Astrocyte (in vitro differentiated cells and primary cell): ENCODE data around the gene CCDC38. TPM values are rescaled to one million over a fixed set of nuclear protein-coding genes. Genes with fewer than 3 reads are reported as not detected.

Experiments
- DNase-seq: peaks from one replicate; pipeline ENCODE4 v3.0.0-alpha.2; 2010; ENCODE audit warnings: low read depth
- FAIRE-seq: peaks from 2 replicates; lab custom pipeline; 2011; peaks lifted over from hg19 to GRCh38; lab: Jason Lieb, UNC
- H2AFZ ChIP-seq: 2 replicates; pipeline ENCODE4 v1.6.0; 2012; ENCODE audit warnings: low read depth, low read length, inconsistent platforms
- H3K27ac ChIP-seq: 2 replicates; pipeline ENCODE4 v1.5.1; 2011; ENCODE audit warnings: low read depth, low read length, inconsistent platforms
- H3K27me3 ChIP-seq: 2 replicates; pipeline ENCODE4 v1.6.0; 2011; ENCODE audit warnings: low read length, inconsistent platforms; ENCODE audit not compliant: insufficient read depth
- H3K36me3 ChIP-seq: 2 replicates; pipeline ENCODE4 v1.5.1; 2011; ENCODE audit warnings: low read length, inconsistent platforms; ENCODE audit not compliant: insufficient read depth
- H3K4me1 ChIP-seq: 2 replicates; pipeline ENCODE4 v1.5.1; 2011; ENCODE audit warnings: low read length, inconsistent platforms; ENCODE audit not compliant: insufficient read depth
- H3K4me2 ChIP-seq: 2 replicates; pipeline ENCODE4 v1.6.0; 2012; ENCODE audit warnings: low read length, inconsistent platforms
- H3K4me3 ChIP-seq: 2 replicates; pipeline ENCODE4 v1.5.1; 2011; ENCODE audit warnings: low read depth, mild to moderate bottlenecking, low read length, inconsistent platforms; ENCODE audit not compliant: insufficient read depth
- H3K79me2 ChIP-seq: 2 replicates; pipeline ENCODE4 v1.6.0; 2012; ENCODE audit warnings: mild to moderate bottlenecking, low read length, inconsistent platforms; ENCODE audit not compliant: insufficient read depth
- H3K9ac ChIP-seq: 2 replicates; pipeline ENCODE4 v1.6.0; 2012; ENCODE audit warnings: mild to moderate bottlenecking, low read length, inconsistent platforms
- H3K9me3 ChIP-seq: 2 replicates; pipeline ENCODE4 v1.5.1; 2012; ENCODE audit warnings: low read depth, mild to moderate bottlenecking, low read length, inconsistent platforms; ENCODE audit not compliant: insufficient read depth
- H4K20me1 ChIP-seq: 2 replicates; pipeline ENCODE4 v1.6.0; 2012; ENCODE audit warnings: low read length, inconsistent platforms; ENCODE audit not compliant: insufficient read depth
- H3K27ac Mint-ChIP-seq: one replicate; pipeline ENCODE4 v1.8.0; 2021; ENCODE audit warnings: mild to moderate bottlenecking, mixed read lengths; ENCODE audit not compliant: unreplicated experiment
- H3K27me3 Mint-ChIP-seq: one replicate; pipeline ENCODE4 v1.8.0; 2021; ENCODE audit warnings: low read depth, mixed read lengths; ENCODE audit not compliant: unreplicated experiment
- H3K36me3 Mint-ChIP-seq: one replicate; pipeline ENCODE4 v1.8.0; 2021; ENCODE audit warnings: low read depth, mixed read lengths; ENCODE audit not compliant: unreplicated experiment
- H3K4me1 Mint-ChIP-seq: one replicate; pipeline ENCODE4 v1.8.0; 2021; ENCODE audit warnings: low read depth, mixed read lengths; ENCODE audit not compliant: unreplicated experiment
- H3K4me3 Mint-ChIP-seq: one replicate; pipeline ENCODE4 v1.8.0; 2021; ENCODE audit warnings: mild to moderate bottlenecking, moderate library complexity, mixed read lengths; ENCODE audit not compliant: unreplicated experiment
- H3K9me3 Mint-ChIP-seq: one replicate; pipeline ENCODE4 v1.8.0; 2021; ENCODE audit warnings: mild to moderate bottlenecking, mixed read lengths; ENCODE audit not compliant: unreplicated experiment
- EZH2 ChIP-seq: IDR thresholded peaks from 2 replicates; pipeline ENCODE4 v1.6.1; 2012; ENCODE audit warnings: mild to moderate bottlenecking, low read length, inconsistent platforms; ENCODE audit not compliant: insufficient read depth
- total RNA-seq: library from RNA; stranded (reverse); gene quantifications from 2 replicates; pipeline ENCODE4 v1.2.1, GENCODE V29; 2021
- TF ChIP-seq, protein P1 (sequence below): IDR thresholded peaks from 2 replicates; pipeline ENCODE4 v1.5.1; 2011; ENCODE audit warnings: low read depth, mild to moderate bottlenecking, inconsistent platforms, low read length, moderate library complexity; ENCODE audit not compliant: insufficient read depth

CCDC38 gene
- total RNA-seq, 1 donor from 2014 or later = 0.07 TPM

- Mint-ChIP-seq H3K4me3 (no peak overlapping the region), H3K27me3 (peaks cover 16% of the 10 kb centered on the region), H3K9me3 (no peaks in the 10 kb centered on the region), H3K4me1 (no peaks in the 10 kb centered on the region), H3K36me3 (no peaks in the 10 kb centered on the region), H3K27ac (no peak overlapping the region)
- Histone ChIP-seq H2AFZ (no peak overlapping the region), H3K9me3 (no peaks in the 10 kb centered on the region), H4K20me1 (no peaks in the 10 kb centered on the region), H3K79me2 (no peaks in the 10 kb centered on the region), H3K36me3 (no peaks in the 10 kb centered on the region), H3K27me3 (no peaks in the 10 kb centered on the region), H3K4me1 (peaks cover 16% of the 10 kb centered on the region), H3K4me2 (no peak overlapping the region), H3K27ac (no peak overlapping the region), H3K9ac (no peak overlapping the region), H3K4me3 (no peak overlapping the region)
- DNase-seq = no peak
- FAIRE-seq = no peak
- no peak for TF ChIP-seq EZH2
- TF ChIP-seq, protein P1, sequence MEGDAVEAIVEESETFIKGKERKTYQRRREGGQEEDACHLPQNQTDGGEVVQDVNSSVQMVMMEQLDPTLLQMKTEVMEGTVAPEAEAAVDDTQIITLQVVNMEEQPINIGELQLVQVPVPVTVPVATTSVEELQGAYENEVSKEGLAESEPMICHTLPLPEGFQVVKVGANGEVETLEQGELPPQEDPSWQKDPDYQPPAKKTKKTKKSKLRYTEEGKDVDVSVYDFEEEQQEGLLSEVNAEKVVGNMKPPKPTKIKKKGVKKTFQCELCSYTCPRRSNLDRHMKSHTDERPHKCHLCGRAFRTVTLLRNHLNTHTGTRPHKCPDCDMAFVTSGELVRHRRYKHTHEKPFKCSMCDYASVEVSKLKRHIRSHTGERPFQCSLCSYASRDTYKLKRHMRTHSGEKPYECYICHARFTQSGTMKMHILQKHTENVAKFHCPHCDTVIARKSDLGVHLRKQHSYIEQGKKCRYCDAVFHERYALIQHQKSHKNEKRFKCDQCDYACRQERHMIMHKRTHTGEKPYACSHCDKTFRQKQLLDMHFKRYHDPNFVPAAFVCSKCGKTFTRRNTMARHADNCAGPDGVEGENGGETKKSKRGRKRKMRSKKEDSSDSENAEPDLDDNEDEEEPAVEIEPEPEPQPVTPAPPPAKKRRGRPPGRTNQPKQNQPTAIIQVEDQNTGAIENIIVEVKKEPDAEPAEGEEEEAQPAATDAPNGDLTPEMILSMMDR = no peak
Measured at GRCh38 chr12:95834572-95834971, 107.8 kb downstream of the CCDC38 start.

DNA sequence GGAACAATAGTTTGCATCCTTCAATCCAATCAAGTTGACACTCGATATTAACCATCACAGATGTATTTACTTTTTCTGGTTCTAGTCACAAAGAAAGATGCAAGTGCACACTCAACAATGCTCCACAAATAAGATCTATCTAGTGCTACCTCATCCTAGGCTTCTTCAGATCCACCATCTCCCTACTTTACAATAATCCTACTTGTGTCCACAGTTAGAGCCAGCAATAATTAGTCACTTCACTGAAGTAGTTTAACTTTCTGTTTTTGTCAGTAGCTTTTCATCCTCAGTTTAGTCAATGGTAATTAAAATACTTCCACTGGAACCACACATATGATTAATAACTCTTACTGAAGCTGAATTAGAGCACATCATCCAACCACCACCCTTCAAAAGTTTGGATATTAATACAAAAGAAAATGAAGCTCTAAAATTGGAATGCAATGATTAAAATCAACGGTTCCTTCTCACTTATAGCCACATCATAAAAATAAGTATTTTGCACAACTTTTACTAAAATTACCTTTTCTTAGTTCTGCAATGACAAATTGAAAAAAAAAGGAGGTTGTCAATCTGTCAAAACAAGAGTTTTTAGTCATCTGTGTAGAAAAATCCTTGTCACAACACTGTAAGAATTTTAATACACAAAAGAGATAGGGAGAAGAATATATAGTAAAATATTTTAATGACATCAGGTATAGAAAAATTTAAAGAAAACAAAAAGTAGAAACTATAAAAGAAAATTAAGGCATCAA lies 111.9 kb downstream of the CCDC38 start:
- H2AFZ ChIP-seq = no peak overlapping the region
- Mint-ChIP-seq H3K36me3 (no peaks in the 10 kb centered on the region), H3K4me1 (no peaks in the 10 kb centered on the region), H3K27ac (no peak overlapping the region), H3K4me3 (no peak overlapping the region), H3K9me3 (no peaks in the 10 kb centered on the region), H3K27me3 (no peaks in the 10 kb centered on the region)
- no peaks in the 10 kb centered on the region for H3K79me2 ChIP-seq
- H3K4me2 ChIP-seq = no peak overlapping the region
- H3K4me3 ChIP-seq = no peak overlapping the region
- H3K36me3 ChIP-seq = no peaks in the 10 kb centered on the region
- no peak for DNase-seq
- H4K20me1 ChIP-seq = no peaks in the 10 kb centered on the region
- no peak overlapping the region for H3K9ac ChIP-seq
- H3K27ac ChIP-seq = no peak overlapping the region
- TF ChIP-seq, protein P1 = no peak
- TF ChIP-seq EZH2 = no peak
- no peaks in the 10 kb centered on the region for H3K27me3 ChIP-seq
- no peaks in the 10 kb centered on the region for H3K4me1 ChIP-seq
- no peaks in the 10 kb centered on the region for H3K9me3 ChIP-seq
- FAIRE-seq = no peak

GRCh38 chr12:95829395-95829794 lies 113.0 kb downstream of the CCDC38 start:
- H3K4me3 ChIP-seq = no peak overlapping the region
- no peaks in the 10 kb centered on the region for H3K36me3 ChIP-seq
- TF ChIP-seq EZH2 = no peak
- TF ChIP-seq, protein P1 = no peak
- DNase-seq (no peak), FAIRE-seq (no peak)
- H3K27me3 Mint-ChIP-seq = no peaks in the 10 kb centered on the region
- H3K36me3 Mint-ChIP-seq = no peaks in the 10 kb centered on the region
- H3K79me2 ChIP-seq = no peaks in the 10 kb centered on the region
- no peak overlapping the region for H3K27ac ChIP-seq
- no peaks in the 10 kb centered on the region for H3K4me1 ChIP-seq
- H3K9me3 ChIP-seq = no peaks in the 10 kb centered on the region
- H3K9me3 Mint-ChIP-seq = no peaks in the 10 kb centered on the region
- H3K4me3 Mint-ChIP-seq = no peak overlapping the region
- H3K9ac ChIP-seq = no peak overlapping the region
- H3K4me1 Mint-ChIP-seq = no peaks in the 10 kb centered on the region
- H3K4me2 ChIP-seq = no peak overlapping the region
- no peak overlapping the region for H2AFZ ChIP-seq
- H4K20me1 ChIP-seq = no peaks in the 10 kb centered on the region
- H3K27me3 ChIP-seq = no peaks in the 10 kb centered on the region
- H3K27ac Mint-ChIP-seq = no peak overlapping the region
